ENCODE data around the gene SCGB3A2. TPM values are rescaled to one million over a fixed set of nuclear protein-coding genes. Genes with fewer than 3 reads are reported as not detected.

The SCGB3A2 gene
- polyA plus RNA-seq, 1 of the 3 experiments (the other 2 are of a cell fraction): not detected

GRCh38 chr5:147854894-147855773 lies 23.4 kb upstream of the SCGB3A2 start:
- no peaks in the 10 kb centered on the region for H3F3A ChIP-seq (replicated peaks; ENCODE audit: insufficient read depth)
- ChIA-PET POLR2A (no interaction called here), CTCF (interaction anchor here (1.1 to 2.4 kb wide), 4 partner anchors 32 to 226 kb away, joined by 3 to 8 read pairs (median 5); no protein-coding TSS in a partner anchor)
- H3K9me2 ChIP-seq: no peaks in the 10 kb centered on the region
- H3K36me3 ChIP-seq (replicated peaks in 1 of 2; ENCODE audit: control insufficient read depth in 1 of 2, insufficient read depth in 2 of 2, low read length in 1 of 2): no peaks in the 10 kb centered on the region
- no peak overlapping the region for H2AFZ ChIP-seq (ENCODE audit: low read depth)
- no peaks in the 10 kb centered on the region for H3K4me1 ChIP-seq (ENCODE audit: control insufficient read depth in 1 of 2, insufficient read depth in 2 of 2, low read depth in 1 of 2, low read length in 1 of 2)
- WGBS (ENCODE audit: low lambda C conversion rate): 54% methylated on average over 11 of the region's 11 CpGs
- H4K20me1 ChIP-seq (ENCODE audit: insufficient read depth): no peaks in the 10 kb centered on the region
- H3K79me2 ChIP-seq (ENCODE audit: insufficient read depth): no peaks in the 10 kb centered on the region
- H3K9me3 ChIP-seq: no peaks in the 10 kb centered on the region
- no peak overlapping the region for H3K27ac ChIP-seq (ENCODE audit: low read depth in 2 of 2, low read length in 1 of 2)
- H3K4me3 ChIP-seq (ENCODE audit: low read depth in 2 of 2, low read length in 1 of 2): no peak overlapping the region
- H3K9ac ChIP-seq: no peak overlapping the region
- TF ChIP-seq USF2 (IDR thresholded peaks at IDR 0.05; ENCODE audit: borderline replicate concordance, low read depth, low read length) (no peak), JUND (IDR thresholded peaks at IDR 0.05) (no peak), TCF12 (IDR thresholded peaks at IDR 0.05) (no peak), NRF1 (IDR thresholded peaks at IDR 0.05; ENCODE audit: low read depth, low read length) (no peak), ZBTB33 (IDR thresholded peaks at IDR 0.05; ENCODE audit: borderline replicate concordance, low read depth) (no peak), EP300 (IDR thresholded peaks at IDR 0.05; ENCODE audit: borderline replicate concordance in 1 of 2, low read depth in 1 of 2, low read length in 1 of 2) (no peak), RFX5 (IDR thresholded peaks at IDR 0.05; ENCODE audit: low read length) (no peak)
- no peaks in the 10 kb centered on the region for H3K27me3 ChIP-seq (ENCODE audit: insufficient read depth)
- no peak for DNase-seq
- H3K4me2 ChIP-seq: no peak overlapping the region

GRCh38 chr5:147855774-147856069 lies 22.8 kb upstream of the SCGB3A2 start:
- Histone ChIP-seq H3K4me1 (ENCODE audit: control insufficient read depth in 1 of 2, insufficient read depth in 2 of 2, low read depth in 1 of 2, low read length in 1 of 2) (no peaks in the 10 kb centered on the region; a peak in 1 of 4 replicates), H3K9me3 (no peaks in the 10 kb centered on the region), H3K27me3 (ENCODE audit: insufficient read depth) (no peaks in the 10 kb centered on the region), H3K4me3 (ENCODE audit: low read depth in 2 of 2, low read length in 1 of 2) (no peak overlapping the region), H3K4me2 (no peak overlapping the region), H3K79me2 (ENCODE audit: insufficient read depth) (no peaks in the 10 kb centered on the region), H3F3A (replicated peaks; ENCODE audit: insufficient read depth) (no peaks in the 10 kb centered on the region), H3K9me2 (no peaks in the 10 kb centered on the region), H3K27ac (ENCODE audit: low read depth in 2 of 2, low read length in 1 of 2) (no peak overlapping the region), H4K20me1 (ENCODE audit: insufficient read depth) (no peaks in the 10 kb centered on the region), H3K9ac (no peak overlapping the region), H2AFZ (ENCODE audit: low read depth) (0 out of 2 replicates have a peak overlapping the region, but pooled peaks have one; percentile 22), H3K36me3 (replicated peaks in 1 of 2; ENCODE audit: control insufficient read depth in 1 of 2, insufficient read depth in 2 of 2, low read length in 1 of 2) (no peaks in the 10 kb centered on the region)
- POLR2A ChIA-PET: no interaction called here
- 8% methylated on average over 4 of the region's 4 CpGs for WGBS (ENCODE audit: low lambda C conversion rate)
- CTCF ChIA-PET: interaction anchor here (1.3 to 2.4 kb wide), 2 partner anchors 78 to 227 kb away, joined by 3 to 8 read pairs; no protein-coding TSS in a partner anchor
- TF ChIP-seq NFIC (IDR thresholded peaks at IDR 0.05; ENCODE audit: borderline replicate concordance): no peak
- no peak for TF ChIP-seq YY1 (IDR thresholded peaks at IDR 0.05; ENCODE audit: low read depth)
- TF ChIP-seq GATA2 (CRISPR knock-in tag; IDR thresholded peaks at IDR 0.05): no peak
- no peak for TF ChIP-seq TEAD4 (IDR thresholded peaks at IDR 0.05; ENCODE audit: borderline replicate concordance, insufficient read depth)
- no peak for TF ChIP-seq FOXJ3 (CRISPR knock-in tag; IDR thresholded peaks at IDR 0.05)
- no peak for TF ChIP-seq SIN3A (IDR thresholded peaks at IDR 0.05; ENCODE audit: borderline replicate concordance, low read depth, low read length)
- no peak for TF ChIP-seq USF1 (IDR thresholded peaks at IDR 0.05; ENCODE audit: borderline replicate concordance, low read depth)
- TF ChIP-seq MXI1 (IDR thresholded peaks at IDR 0.05; ENCODE audit: low read depth, low read length): no peak
- no peak for TF ChIP-seq NRF1 (IDR thresholded peaks at IDR 0.05; ENCODE audit: low read depth, low read length)
- no peak for TF ChIP-seq TCF12 (IDR thresholded peaks at IDR 0.05)
- TF ChIP-seq USF2 (IDR thresholded peaks at IDR 0.05; ENCODE audit: borderline replicate concordance, low read depth, low read length): no peak
- no peak for TF ChIP-seq RCOR1 (IDR thresholded peaks at IDR 0.05; ENCODE audit: low read length)
- no peak for TF ChIP-seq SMC3 (IDR thresholded peaks at IDR 0.05; ENCODE audit: low read depth, low read length)
- DNase-seq: no peak

Measured in SK-N-SH (cell line).